GM18858 (cell line): ENCODE data around the gene FKBP7.
"Not testable (repeated sequence)": the region's sequence is repeated elsewhere in the genome, so short reads cannot be mapped to it uniquely, and the experiment has no call there.

ENCODE experiments used
- ATAC-seq: cut with Tn5 transposase; IDR thresholded peaks from one replicate; pipeline ENCODE4 v1.9.1; 2021; ENCODE audit not compliant: unreplicated experiment

FKBP7 gene, protein sequence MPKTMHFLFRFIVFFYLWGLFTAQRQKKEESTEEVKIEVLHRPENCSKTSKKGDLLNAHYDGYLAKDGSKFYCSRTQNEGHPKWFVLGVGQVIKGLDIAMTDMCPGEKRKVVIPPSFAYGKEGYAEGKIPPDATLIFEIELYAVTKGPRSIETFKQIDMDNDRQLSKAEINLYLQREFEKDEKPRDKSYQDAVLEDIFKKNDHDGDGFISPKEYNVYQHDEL

DNA sequence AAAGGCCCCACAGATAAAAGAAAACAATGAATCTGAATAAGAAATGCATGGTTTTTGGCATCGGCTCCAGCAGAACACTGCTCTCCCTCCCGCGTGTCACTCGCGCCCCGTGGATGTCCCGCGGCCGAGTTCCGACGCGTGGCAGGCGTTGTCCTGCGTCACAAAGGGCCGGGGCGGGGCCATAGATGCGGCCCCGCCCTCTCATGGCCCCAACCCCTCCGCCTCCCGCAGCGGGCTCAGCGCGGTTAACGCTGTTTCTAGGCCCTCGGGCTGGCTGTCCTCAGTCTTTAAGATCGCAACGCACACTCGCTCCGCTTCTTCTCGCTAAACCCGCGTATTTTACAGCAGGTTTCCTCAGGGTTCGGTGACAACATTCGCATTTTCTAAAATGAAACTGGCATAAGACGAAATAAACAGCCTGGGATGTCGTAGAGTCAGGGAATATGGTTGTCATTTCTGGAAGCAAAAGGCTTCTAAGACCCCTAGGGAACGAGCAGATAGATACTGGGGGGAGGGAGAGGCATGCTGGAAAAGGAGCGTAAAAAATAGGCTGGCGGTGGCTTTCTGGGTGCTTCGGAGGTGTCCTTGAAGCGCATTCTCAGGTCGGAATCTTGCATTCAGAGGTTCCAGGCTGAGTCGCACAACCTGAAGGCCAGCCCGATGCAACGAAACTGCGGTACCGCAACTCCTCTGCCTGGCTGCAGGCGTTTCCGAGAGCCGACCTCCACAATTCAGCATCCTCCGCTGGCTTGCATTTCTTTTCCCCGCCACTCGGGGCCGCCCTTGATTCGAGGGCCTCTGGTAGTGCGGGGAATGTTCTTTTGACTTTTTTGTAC, at the start of gene FKBP7:
Gene FKBP7 (minus strand): TSS at position 162 of the 836 bp plus-strand sequence. CDS start 101 bp downstream, at position 61.
- peak; percentile 19 for ATAC-seq

GRCh38 chr2:178527592-178527991, 49.2 kb upstream of the FKBP7 start:
- ATAC-seq = no peak

GRCh38 chr2:178526256-178526655, 47.9 kb upstream of the FKBP7 start:
- no peak for ATAC-seq

GRCh38 chr2:178525460-178525859, 47.1 kb upstream of the FKBP7 start:
- not testable (repeated sequence) for ATAC-seq

- not testable (repeated sequence) for ATAC-seq
These were observed 46.6 kb upstream of the FKBP7 start for GRCh38 chr2:178525010-178525409.

DNA sequence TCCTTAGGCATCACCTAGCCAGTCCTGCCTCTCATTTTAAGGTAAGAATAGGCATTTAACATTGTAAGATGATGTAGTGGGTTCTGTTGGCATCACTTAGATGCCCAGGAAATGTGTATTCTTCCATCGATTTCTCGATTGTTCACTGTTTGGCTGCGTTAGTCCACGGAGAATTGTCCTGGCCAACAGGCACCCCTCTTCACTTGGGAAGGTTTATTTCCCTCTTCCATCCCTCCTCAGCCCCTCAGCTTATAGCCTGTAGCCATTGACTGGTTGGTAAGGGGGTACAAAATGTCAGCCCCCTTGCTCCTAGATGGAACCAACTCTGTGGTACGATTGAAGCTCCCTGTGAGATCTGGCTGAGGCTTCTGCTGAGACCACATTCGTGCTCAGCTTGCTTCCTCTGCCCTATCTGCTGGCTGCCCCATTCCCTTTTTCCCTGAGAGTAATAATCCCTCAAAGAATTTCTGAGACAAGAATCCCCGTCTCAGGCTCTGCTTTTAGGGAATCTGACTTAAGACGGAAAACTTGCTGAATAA, 45.3 kb upstream of the FKBP7 start:
- ATAC-seq = no peak

- ATAC-seq = peak; percentile 81
These were observed 44.7 kb upstream of the FKBP7 start for GRCh38 chr2:178522950-178523595.

GRCh38 chr2:178521304-178522150, 43.1 kb upstream of the FKBP7 start:
- ATAC-seq = no peak

- ATAC-seq = no peak
These were observed 39.1 kb upstream of the FKBP7 start for GRCh38 chr2:178517496-178517895.

- ATAC-seq = peak; percentile 71
These were observed 36.3 kb upstream of the FKBP7 start for GRCh38 chr2:178514664-178515063.

- ATAC-seq = no peak
These were observed 35.5 kb upstream of the FKBP7 start for GRCh38 chr2:178513876-178514275.

GRCh38 chr2:178512484-178512883, 34.1 kb upstream of the FKBP7 start:
- no peak for ATAC-seq

DNA sequence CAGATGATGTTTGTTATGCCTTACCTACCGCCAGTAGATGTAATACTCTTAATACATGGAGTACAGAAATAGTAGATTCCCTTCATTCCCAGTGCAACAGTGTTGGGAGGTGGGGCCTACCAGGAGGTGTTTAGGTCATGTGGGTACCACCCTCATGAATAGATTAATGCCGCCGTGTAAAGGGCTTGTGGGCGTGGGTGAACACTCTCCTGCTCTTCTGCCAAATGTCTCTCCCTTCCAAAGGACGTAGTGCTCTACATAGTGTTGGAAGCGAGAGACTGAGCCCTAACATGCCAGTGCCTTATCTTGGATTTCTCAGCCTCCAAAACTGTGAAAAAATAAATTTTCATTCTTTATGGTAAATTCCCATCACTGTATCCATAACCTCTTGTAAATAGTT, 32.0 kb upstream of the FKBP7 start:
- no peak for ATAC-seq

- ATAC-seq = no peak
These were observed 30.2 kb upstream of the FKBP7 start for GRCh38 chr2:178508646-178509045.

- ATAC-seq = no peak
These were observed 28.5 kb upstream of the FKBP7 start for GRCh38 chr2:178506949-178507348.

DNA sequence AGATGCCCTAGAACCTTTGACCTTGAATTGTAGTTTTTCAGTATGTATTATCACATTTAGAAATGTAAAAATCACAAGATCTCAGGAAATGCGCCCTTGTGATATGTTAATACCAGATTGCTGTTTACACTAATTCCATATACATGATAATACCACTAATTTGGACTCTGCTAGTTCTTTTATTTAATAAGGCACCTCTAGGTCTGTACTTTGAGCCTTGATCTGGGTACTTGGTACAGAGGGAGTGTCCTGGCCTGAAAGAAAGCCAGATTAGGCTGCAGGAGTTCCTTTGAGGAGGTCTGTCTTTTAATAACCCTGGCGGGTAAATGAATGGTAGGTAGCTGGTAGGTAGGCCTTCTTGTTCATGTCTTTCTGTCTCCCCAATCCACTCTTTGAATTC, 28.1 kb upstream of the FKBP7 start:
- no peak for ATAC-seq

GRCh38 chr2:178506101-178506500, 27.7 kb upstream of the FKBP7 start:
- ATAC-seq = no peak

GRCh38 chr2:178502751-178503150, 24.4 kb upstream of the FKBP7 start:
- ATAC-seq = no peak

DNA sequence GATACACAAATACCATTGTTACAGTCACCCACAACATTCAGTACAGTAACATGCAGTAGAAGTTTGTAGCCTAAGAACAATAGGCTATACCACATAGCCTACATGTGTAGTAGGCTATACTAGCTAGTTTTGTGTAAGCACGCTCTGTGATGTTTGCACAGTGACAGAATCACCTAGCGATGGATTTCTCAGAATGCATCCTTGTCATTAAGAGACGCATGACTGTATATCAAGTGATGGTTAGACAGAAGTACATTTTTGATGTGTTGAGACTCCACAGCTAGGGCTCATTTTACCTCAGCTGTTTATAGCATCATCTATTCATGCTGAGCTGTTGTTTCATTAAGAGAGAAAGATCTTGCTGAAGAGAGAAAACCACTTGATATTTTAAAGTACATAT, 21.2 kb upstream of the FKBP7 start:
- ATAC-seq = no peak

GRCh38 chr2:178498137-178498536, 19.7 kb upstream of the FKBP7 start:
- no peak for ATAC-seq

DNA sequence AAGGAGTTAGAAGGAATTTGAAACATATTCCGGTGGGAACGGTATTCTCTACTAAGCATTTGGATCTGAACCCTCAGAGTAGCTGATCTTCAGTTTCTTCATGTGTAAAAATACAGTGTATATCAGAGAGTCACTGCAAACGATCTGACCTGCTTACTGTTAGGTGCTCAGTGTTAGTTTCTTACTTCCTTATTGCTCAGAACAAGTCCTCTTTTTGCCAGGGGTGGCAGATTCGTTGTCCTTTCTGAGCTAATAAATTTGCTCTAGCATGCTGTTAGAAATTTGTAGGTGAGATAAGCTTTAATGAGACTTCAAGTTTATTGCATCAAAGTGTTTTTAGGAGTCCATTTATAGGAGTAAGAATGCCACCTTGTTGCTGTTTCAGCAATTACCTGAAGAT, 17.6 kb upstream of the FKBP7 start:
- ATAC-seq = no peak
